Fibroblast of the aortic adventitia (primary cell): ENCODE measurements around the gene WBP11. TPM values are rescaled to one million over a fixed set of nuclear protein-coding genes. Genes with fewer than 3 reads are reported as not detected.
A peak's percentile ranks its signal among the peaks of the same experiment; 100 is the strongest.

Source experiments
- DNase-seq: peaks from one replicate; pipeline ENCODE4 v3.0.0-alpha.2; 2010; ENCODE audit warnings: low read depth
- H3K4me3 ChIP-seq: 2 replicates; pipeline ENCODE4 v1.5.1; 2011; ENCODE audit warnings: low read depth, mild to moderate bottlenecking, control low read depth, low read length, moderate library complexity
- total RNA-seq: library from RNA; depleted of rRNA; stranded (reverse); fragments of >200 nt; gene quantifications from 2 replicates; pipeline ENCODE4 v1.2.3, GENCODE V29; 2012; ENCODE audit warnings: low replicate concordance
- TF ChIP-seq, protein P1 (sequence below): IDR thresholded peaks from 2 replicates; pipeline ENCODE4 v1.5.1; 2011; ENCODE audit warnings: mild to moderate bottlenecking, low read length, control low read depth, inconsistent platforms; ENCODE audit not compliant: insufficient read depth

Gene WBP11
- total RNA-seq, 1 donor = 15.9 TPM

DNA sequence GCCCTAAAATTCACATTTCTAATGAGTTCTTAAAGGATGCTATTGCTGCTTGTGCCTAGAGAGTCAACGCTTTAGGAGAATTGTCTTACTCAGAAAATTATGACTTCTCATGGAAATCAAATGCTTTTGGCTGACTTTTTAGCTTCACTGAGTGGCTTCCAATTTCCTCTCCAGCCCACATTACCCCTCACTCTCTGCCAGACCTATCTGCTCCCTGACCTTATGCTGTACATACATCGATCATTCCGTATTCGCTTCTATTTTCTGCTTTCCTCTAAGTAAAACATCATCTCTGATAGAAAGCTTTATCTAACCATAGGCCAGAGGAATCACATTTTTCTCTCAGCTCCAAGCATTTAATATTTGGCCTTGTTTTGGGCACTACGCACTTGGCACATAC, 23.2 kb upstream of the WBP11 start:
- peak; percentile 39 for DNase-seq

DNA sequence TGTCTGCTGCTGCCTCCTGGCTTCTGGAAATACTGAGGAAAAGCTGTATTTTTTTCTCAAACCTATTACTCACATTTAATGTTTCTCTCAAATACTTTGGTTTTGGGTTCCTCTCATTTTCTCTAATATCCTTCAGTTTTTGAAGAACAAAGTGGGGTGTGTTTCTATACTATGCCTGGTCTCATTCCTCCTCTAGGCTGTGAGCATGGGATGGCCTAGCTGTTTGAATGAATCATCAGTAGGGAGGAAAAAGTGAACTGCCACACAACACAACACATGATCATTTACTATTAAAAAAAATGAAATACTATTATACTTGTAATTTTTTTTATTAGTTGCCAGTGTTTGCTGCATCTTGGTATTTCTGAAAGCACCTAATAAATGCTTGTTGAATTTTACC, 22.0 kb upstream of the WBP11 start:
- H3K4me3 ChIP-seq = no peak overlapping the region
- TF ChIP-seq, protein P1, sequence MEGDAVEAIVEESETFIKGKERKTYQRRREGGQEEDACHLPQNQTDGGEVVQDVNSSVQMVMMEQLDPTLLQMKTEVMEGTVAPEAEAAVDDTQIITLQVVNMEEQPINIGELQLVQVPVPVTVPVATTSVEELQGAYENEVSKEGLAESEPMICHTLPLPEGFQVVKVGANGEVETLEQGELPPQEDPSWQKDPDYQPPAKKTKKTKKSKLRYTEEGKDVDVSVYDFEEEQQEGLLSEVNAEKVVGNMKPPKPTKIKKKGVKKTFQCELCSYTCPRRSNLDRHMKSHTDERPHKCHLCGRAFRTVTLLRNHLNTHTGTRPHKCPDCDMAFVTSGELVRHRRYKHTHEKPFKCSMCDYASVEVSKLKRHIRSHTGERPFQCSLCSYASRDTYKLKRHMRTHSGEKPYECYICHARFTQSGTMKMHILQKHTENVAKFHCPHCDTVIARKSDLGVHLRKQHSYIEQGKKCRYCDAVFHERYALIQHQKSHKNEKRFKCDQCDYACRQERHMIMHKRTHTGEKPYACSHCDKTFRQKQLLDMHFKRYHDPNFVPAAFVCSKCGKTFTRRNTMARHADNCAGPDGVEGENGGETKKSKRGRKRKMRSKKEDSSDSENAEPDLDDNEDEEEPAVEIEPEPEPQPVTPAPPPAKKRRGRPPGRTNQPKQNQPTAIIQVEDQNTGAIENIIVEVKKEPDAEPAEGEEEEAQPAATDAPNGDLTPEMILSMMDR = no peak
- DNase-seq = no peak

More for the DNA sequence above, 23.2 kb upstream of the WBP11 start:
- H3K4me3 ChIP-seq = no peak overlapping the region
- TF ChIP-seq, protein P1 = no peak

GRCh38 chr12:14824012-14824634, 20.8 kb upstream of the WBP11 start:
- DNase-seq = no peak
- H3K4me3 ChIP-seq = no peak overlapping the region
- TF ChIP-seq, protein P1 = no peak

DNA sequence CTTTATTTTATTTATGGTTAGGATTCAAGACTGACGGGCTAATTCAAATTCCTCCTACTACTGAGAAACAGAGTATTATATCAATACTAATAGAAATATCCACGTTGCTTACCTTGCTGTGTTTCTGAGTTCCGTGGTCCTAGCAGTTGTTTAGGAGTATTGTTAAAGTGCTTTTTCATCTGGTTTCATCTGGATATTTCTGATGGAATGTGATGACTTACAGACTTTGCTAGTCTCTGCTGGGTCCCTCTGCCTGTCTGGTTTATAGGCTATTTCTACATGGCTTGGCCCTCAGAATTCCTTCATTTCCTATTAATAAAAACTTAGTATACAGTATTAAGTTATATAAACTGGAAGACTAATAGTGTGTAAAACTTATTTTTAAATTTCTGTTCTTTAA, 10.7 kb upstream of the WBP11 start, which contains the start of gene SMCO3:
TSS of gene SMCO3 (minus strand) at position 169 of the 400 bp plus-strand sequence. CDS start 7,502 bp downstream, outside the sequence.
- TF ChIP-seq, protein P1 = no peak
- H3K4me3 ChIP-seq = no peak within 1 kb of the TSS
- no peak for DNase-seq

DNA sequence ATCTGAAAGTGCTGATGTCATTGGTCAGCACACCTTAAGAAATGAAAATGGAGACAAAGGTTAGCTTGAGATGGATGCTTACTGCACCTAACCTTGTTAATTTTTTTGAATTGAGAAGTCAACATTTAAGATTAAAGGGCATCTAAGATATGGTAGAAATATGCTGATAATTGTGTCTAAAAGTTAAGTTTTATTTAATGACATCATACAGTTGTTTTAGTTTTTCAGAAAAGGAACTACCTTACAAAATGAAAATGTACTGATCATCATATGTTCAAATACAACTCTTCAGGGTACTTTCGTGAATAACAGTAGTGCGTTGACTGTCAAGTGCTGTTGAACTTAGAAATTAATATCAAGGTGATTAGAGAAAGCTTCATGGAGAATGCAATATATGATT, 8.2 kb upstream of the WBP11 start:
- TF ChIP-seq, protein P1 = no peak
- DNase-seq = no peak
- no peak overlapping the region for H3K4me3 ChIP-seq

DNA sequence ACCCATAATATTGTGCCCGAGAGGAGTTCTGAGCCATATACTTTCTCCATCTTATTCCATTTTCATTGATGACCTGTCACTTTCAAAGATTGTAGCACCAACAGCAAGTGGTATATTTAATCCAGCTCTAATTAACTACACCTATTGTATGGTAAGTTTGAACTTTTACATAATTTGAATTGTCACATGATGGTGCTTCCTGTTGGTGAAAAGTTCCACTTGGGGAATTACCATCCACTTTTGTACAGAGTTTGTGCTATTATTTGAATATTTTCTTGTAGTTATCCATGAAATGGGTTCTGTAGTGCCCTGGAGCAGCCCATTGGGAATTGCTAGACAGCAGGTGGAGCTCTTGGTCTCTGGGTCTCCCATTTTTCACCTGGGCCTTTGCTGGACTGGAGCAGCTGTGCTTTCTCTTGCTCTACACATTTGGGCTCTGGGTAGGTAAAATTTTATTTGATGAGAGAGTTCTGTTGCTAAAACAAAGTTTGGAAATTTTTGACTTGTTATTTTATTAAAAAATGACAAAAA, 7.7 kb upstream of the WBP11 start:
- H3K4me3 ChIP-seq = no peak overlapping the region
- DNase-seq = peak; percentile 43
- TF ChIP-seq, protein P1 = peak; percentile 60
